Stimulated activated CD4-positive, alpha-beta T cell treated with anti-CD3 and anti-CD28 coated beads, Interleukin-4, amount 100 ng/mL, for 1 hour (primary cell): Measurements from ENCODE around the gene ALDH3B1.

Experiments used
- DNase-seq: peaks from one replicate; pipeline ENCODE4 v3.0.0-alpha.2; 2020

ALDH3B1 gene

GRCh38 chr11:68047437-68048290 lies 37.5 kb downstream of the ALDH3B1 start:
- no peak for DNase-seq

- no peak for DNase-seq
Measured at GRCh38 chr11:68048681-68049508, 38.8 kb downstream of the ALDH3B1 start.

DNA sequence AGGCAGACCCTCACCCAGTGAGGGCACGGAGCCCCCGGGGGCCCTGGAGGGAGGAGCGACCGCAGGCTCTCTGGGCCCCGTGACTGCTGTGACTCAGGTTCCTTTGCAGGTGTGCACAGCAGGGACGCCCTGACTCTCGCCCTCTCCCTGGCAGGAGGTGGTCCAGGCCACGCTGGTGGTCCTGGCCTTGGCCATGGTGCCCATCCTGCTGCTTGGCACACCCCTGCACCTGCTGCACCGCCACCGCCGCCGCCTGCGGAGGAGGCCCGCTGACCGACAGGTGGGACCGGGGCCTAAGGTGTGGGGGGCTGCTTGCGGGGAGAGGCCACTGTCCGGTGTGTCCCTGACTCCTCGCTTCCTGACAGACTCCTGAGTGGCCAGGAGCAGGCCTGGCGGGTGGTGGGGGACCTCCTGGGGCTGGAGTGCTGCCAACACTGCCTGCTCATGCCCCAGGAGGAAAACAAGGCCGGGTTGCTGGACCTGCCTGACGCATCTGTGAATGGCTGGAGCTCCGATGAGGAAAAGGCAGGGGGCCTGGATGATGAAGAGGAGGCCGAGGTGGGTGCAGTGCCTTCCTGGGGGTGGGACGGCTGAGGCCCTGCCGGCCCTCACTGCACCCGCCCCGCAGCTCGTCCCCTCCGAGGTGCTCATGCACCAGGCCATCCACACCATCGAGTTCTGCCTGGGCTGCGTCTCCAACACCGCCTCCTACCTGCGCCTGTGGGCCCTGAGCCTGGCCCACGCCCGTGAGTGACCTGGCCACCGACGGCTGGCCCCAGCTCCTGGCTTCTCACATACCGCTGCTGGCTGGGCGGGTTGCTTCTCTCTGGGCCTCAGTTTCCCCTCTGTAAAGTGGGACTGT lies 39.6 kb downstream of the ALDH3B1 start:
- DNase-seq, result no peak

- no peak for DNase-seq
Measured at GRCh38 chr11:68050371-68050841, 40.3 kb downstream of the ALDH3B1 start.

DNA sequence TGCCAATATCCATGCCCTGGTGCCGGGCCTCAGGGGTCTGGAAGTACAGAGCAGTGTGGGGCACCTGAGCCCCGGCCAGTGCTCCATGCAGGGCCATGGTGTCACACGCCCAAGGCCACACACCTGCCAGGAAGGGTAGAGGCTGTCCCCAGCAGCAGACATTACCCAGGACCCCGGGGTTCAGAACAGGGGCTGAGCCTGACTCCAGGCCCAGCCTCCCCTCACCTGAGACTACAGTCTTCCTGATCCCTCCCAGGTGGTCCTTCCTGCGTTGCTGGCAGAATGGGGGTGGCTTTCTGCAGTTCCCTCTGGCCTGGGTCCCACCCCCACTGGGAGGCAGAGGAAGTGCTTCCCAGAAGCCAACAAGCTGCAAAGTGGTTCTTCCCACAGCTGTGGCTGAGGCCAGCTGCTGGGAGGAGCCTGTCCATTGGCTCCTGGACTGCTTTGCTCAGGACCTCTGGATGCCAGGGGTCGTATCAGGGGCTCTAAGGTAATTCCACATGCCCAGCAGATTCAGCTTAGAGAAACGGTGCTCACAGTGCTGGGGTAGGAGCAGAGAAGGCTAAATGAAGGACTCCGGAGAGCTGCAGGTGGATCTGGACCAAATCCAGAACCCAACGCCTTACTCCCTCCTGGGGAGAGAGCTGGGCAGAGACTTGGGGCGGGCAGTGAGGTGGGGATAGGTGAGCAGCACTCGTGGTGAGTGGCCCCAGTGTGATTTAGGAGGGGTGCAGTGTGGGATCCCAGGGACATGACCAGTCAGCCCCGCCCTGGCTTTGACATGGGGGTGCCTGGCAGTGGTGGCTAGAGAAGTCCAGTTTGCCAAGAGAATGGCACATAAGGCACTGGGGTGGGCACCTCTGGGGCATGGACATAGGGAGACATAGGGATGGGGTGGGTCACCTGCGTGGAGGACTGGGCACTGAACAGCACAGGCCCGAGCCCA lies 41.3 kb downstream of the ALDH3B1 start:
- DNase-seq, result no peak

- no peak for DNase-seq
Measured at GRCh38 chr11:68052137-68052873, 42.2 kb downstream of the ALDH3B1 start.

DNA sequence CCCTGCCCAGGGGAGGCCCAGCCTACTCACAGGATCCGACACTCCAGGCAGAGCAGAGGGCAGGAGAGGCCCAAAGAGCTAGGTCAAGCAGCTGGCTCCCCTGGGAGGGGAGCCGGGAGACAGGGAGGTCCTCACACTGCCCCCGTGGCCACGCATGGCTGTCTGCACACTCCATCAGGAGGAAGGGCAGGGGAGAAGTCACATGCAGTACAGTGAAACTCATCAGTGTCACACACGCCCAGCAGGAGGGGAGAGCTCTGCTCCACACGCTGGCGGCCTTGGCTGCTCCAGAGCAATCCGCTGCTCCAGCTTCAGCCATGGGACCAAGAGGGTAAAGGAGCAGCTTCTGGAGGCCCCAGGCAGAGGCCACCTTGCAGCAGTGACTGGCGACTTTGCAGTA lies 43.0 kb downstream of the ALDH3B1 start:
- DNase-seq, result no peak

DNA sequence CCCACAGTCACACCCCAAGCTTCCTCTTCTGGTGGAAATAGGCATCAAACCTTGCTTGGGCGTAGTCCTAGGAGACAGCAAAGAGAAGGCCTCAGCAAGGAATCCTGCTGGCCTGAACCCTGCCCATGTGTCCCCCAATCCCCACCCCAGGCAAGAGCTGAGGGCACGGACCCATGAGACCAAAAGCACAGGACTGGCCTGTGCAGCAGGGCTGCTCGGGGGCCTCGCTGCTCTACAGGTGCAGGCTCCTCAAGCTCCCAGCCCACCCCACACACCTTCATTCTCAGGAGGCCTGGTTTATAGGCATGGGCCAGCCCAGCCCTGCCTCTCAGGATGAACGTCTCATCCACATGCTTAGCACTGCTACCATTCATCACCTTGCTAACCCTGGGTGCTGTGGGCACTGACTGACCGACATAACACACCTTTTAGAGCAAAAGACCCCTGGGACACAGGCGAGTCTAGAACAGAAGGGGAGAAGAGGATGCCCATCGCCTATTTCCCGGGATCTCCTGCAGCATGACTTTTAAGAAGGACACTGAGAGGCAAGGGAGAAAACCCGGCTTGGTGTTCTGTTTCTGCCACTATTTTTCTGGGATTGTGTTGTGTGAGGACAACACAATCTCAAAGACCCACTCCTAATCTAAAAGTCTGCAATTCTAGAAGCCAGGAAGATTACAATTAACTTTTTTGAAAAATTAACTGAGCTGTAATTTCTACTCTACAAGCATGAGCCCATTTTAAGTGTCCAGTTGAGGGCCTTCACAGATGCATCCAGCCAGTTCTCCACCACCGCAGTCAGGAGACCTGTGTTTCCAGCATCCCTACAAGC lies 44.1 kb downstream of the ALDH3B1 start:
- DNase-seq, result no peak

DNA sequence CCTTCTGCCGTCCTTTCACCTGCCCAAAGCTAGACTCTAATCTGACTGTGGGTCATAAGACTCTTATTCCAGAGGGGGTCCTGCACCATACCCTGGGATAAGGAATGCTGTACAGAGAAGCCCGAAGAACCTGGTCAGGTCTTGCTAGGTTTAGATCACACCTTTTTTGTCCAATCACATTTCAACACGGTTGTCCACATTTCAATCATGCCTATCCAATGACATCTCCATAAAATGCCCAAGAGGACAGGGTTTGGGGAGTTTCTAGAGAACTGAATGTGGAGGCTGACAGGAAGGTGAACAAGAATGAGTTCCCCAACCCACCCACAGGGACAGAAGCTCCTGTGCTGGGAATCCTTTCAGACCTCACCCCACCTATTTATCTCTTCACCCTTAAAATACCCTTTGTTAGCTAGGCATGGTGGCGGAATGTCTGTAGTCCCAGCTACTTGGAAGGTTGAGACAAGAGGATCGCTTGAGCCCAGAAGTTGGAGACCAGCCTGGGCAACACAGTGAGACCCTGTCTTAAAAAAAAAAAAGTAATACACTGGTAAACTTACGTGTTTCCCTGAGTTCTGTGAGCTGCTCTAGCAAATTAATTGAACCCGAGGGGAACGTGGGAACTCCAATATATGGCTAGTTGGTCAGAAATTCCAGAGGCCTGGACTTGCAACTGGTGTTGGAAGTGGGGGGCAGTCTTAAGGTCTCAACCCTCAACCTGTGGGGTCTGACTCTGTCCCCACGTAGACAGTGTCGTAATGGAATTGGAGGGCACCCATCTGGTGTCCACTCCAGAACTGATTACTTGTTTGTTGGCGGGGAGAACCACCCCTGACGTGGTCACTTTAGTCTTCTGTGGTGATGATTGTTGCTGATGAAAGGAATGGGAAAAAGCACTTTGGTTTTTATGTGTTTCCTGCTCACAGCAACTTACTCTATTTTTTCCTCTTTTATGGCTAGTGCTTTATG lies 46.5 kb downstream of the ALDH3B1 start:
- DNase-seq, result no peak

DNA sequence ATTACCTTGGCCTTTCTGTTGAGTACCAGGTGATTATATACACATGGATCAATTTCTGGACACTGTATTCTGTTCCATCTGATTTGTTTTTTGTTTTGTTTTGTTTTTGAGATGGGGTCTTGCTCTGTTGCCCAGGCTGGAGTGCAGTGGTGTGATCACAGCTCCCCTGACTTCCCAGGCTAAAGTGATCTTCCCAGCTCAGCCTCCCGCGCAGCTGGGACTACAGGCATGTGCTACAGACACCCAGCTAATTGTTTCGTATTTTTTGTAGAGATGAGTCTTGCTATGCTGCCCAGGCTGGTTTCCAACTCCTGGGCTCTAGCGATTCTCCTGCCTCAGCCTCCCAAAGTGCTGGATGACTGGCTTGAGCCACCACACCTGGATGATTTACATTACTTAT lies 47.7 kb downstream of the ALDH3B1 start:
- no peak for DNase-seq

DNA sequence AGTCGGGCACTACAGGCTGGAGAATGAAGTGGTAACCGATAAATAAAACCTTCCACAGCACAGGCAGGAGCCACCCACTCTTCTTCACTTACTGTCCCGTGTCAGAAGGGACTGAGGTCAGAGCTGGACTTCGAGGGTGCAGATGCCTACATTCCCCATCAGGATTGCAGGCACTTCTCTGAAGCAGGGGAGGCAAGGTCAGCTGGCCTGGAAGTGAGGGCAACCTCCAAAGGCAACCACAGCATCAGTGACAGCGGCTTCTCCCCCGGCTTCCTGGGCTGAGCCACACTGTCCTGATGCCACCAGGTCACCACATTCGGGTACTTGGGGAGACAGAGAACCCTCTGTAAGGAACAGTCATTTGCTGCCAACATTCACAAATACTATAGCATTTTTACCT lies 51.4 kb downstream of the ALDH3B1 start:
- no peak for DNase-seq

DNA sequence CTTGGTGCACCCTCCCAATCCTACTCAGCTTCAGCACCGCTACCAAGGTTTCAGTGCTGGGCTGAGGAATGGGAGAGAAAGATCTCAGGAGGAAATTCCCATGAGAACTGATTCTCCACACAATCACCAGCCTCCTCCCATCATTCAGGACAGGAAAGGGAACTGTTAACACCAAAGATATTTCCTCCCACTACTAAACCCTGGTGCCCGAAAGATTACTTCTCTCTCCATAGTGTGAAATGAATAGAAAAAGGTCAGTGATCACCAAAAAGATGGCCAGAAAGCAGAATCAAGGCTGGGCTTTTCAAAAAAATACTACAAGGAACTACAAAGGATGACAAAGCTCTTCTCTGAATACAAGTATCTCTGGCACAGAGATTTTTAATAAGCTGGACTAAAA lies 54.8 kb downstream of the ALDH3B1 start:
- no peak for DNase-seq

- DNase-seq, result no peak
Measured at GRCh38 chr11:68065841-68066240, 55.7 kb downstream of the ALDH3B1 start.

DNA sequence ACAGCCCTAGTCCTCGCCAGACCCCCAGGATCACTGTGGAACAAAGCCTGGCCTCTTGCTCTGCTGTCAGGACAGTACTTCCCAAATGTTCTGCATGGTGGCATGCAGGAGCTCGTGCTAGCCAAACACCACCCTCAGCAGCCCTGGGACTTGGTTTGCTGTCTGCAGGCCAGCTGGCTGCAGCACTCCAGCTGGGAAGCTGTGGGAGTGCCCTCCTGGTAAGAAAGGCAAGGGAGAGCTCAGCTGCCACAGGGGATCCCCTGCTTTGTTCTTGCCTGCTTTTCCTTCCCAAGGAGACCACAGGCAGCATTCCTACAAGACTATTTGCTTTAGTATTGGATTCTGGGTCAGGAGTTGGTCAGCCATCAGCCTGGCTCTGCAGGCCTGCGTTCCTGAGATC lies 56.6 kb downstream of the ALDH3B1 start:
- no peak for DNase-seq

DNA sequence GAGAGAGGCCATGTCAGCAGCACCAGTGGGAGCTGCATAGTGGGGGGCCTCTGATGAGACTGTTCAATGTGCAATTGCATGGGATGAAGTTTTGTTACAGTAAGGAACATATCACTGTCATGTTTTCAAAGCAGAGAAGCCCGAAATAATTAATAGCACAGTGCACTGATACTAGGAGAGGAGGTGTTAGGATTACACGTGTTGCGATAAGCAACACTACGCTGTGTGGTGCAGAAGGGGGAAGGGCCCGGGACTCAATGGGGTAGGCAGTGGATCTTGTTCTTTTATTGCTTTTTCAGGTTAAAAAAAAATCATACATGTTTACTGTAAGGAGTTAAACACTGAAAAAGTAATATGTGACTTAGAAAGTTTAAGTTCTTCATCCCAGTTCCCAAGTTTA lies 57.9 kb downstream of the ALDH3B1 start:
- no peak for DNase-seq

DNA sequence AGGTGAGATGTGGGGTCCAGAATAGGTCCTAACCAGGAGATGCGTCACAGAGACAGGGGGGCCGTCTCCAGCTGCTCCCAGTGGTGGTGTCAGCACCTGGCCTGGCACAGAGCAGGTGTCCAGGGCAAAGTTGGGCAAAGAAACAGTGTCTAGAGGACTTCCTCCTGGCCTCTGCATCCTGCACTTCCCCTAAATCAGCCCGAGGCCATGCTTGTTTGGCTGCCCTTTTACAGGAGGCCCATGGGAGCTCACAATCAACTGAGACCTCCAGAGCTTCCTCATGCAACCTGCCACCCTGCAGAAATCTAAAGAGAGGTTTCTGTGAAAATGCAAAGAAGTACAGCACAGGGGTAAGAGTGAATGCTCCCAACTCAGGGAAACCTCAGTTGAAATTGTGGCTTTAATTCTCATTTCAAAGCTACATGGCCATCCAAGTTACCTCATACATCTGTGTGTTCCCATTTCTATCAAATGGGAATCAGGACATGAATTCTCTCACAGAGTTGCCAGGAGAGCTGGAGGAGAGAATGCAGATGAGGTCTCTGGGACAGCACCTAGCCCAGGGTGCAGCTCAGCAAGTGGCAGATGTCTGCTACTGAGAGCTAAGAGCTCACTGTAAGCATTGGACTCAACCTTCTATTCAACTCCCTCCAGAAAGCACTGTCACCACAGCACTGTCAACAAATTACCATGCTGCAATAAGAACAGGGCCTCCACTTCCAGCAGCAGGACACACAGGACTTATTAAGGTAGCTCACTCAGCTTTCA lies 61.3 kb downstream of the ALDH3B1 start:
- no peak for DNase-seq

DNA sequence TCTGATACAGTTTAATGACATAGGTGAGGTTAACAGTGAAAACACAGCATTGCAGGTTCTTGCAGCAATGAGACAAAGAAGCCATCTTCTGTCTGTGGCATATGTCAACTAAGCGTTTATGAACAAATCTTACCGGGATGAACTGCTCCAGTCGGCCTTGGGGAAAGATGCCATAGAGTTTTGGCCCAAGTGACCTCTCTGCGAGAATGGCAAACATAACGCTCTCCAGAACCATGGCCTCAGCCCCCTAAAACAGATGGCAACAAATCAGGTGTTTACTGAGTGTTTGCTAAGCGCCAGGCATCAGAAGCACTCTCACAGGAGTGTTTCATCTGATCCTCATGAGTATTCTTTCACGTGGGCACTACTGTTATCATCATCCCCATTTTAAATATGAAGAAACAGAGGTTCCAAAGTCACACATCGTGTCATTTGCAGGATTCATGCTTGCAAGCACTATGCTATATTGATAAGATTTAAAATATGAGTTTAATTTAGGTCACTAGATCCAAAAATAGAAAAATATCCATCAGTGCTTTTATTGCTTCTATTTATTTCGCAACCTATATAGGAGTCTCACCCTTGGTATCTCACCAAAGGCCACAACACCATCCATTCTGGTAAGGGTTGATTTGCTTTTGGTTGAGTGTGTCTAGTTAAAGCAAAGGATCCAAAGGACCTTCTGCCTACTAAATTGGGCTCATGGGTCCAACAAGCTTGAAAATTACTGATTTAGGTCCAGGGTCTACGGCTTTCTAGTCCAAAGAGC lies 64.6 kb downstream of the ALDH3B1 start:
- no peak for DNase-seq
